Endodermal cell (in vitro differentiated cells): ENCODE results near the gene SERPINB7. TPM values are rescaled to one million over a fixed set of nuclear protein-coding genes. Genes with fewer than 3 reads are reported as not detected.

ENCODE experiments used
- DNase-seq: peaks from one replicate; pipeline ENCODE4 v3.0.0-alpha.2; 2017
- H3K27ac ChIP-seq: 2 replicates; pipeline ENCODE4 v1.5.1; 2013; ENCODE audit warnings: mild to moderate bottlenecking, low read depth, low read length, moderate library complexity
- H3K27me3 ChIP-seq: 2 replicates; pipeline ENCODE4 v1.6.1; 2013; ENCODE audit warnings: mild to moderate bottlenecking, low read length, moderate library complexity; ENCODE audit not compliant: insufficient read depth, control insufficient read depth, poor library complexity, severe bottlenecking
- H3K36me3 ChIP-seq: 2 replicates; pipeline ENCODE4 v1.7.0; 2013; ENCODE audit warnings: mild to moderate bottlenecking, low read length, moderate library complexity; ENCODE audit not compliant: control insufficient read depth, insufficient read depth
- H3K4me1 ChIP-seq: one replicate; pipeline ENCODE4 v1.7.0; 2013; ENCODE audit warnings: low read length; ENCODE audit not compliant: control insufficient read depth, insufficient read depth
- H3K4me3 ChIP-seq: 2 replicates; pipeline ENCODE4 v1.5.1; 2013; ENCODE audit warnings: mild to moderate bottlenecking, low read length, moderate library complexity
- H3K9ac ChIP-seq: 2 replicates; pipeline ENCODE4 v1.6.1; 2013; ENCODE audit warnings: mild to moderate bottlenecking, low read length, moderate library complexity; ENCODE audit not compliant: poor library complexity, severe bottlenecking; ENCODE audit errors: extremely low read depth
- H3K9me3 ChIP-seq: 2 replicates; pipeline ENCODE4 v1.6.1; 2013; ENCODE audit warnings: mild to moderate bottlenecking, low read length, moderate library complexity; ENCODE audit not compliant: control insufficient read depth
- H3K27ac Mint-ChIP-seq: 2 replicates; pipeline ENCODE4 v1.8.0; 2020; ENCODE audit warnings: mixed read lengths
- H3K27me3 Mint-ChIP-seq: 2 replicates; pipeline ENCODE4 v1.8.0; 2021; ENCODE audit warnings: mild to moderate bottlenecking, mixed read lengths; ENCODE audit not compliant: insufficient read depth
- H3K36me3 Mint-ChIP-seq: 2 replicates; pipeline ENCODE4 v1.8.0; 2020; ENCODE audit warnings: low read depth, mixed read lengths
- H3K4me1 Mint-ChIP-seq: 2 replicates; pipeline ENCODE4 v1.8.0; 2020; ENCODE audit warnings: mixed read lengths
- H3K4me3 Mint-ChIP-seq: 2 replicates; pipeline ENCODE4 v1.8.0; 2020; ENCODE audit warnings: mild to moderate bottlenecking, moderate library complexity, mixed read lengths
- H3K9me3 Mint-ChIP-seq: 2 replicates; pipeline ENCODE4 v1.8.0; 2020; ENCODE audit warnings: mild to moderate bottlenecking, mixed read lengths
- WGBS, 2 experiments: methylation state at CpG; one replicate each; pipeline versions ENCODE4 v1.1.5 to v1.1.7; 2013; ENCODE audit warnings: missing lambda C conversion rate in 2 of 2, mixed read lengths in 1 of 2; ENCODE audit not compliant: insufficient coverage in 1 of 2, insufficient read length in 1 of 2; 5-methylcytosine and 5-hydroxymethylcytosine counted together
- total RNA-seq, 2 donors: library from RNA; stranded (reverse); fragmentation: NEBNext Ultra II Directional in 1 of 2; extraction: Animal tissue kit (Norgen Biotek cat#: 25700) in 1 of 2; gene quantifications; 2 replicates in 1 of 2; 3 replicates in 1 of 2; pipeline ENCODE4 v1.2.1, GENCODE V29; 2021
- TF ChIP-seq, protein P1 (sequence below): fragments of 200-600 bp; sonication (generic); conservative IDR thresholded peaks from 2 replicates; pipeline ENCODE4 v1.5.0; 2021; ENCODE audit warnings: antibody characterized with exemption, mild to moderate bottlenecking

The SERPINB7 gene
- total RNA-seq, 2 donors from 2014 or later = not detected

DNA sequence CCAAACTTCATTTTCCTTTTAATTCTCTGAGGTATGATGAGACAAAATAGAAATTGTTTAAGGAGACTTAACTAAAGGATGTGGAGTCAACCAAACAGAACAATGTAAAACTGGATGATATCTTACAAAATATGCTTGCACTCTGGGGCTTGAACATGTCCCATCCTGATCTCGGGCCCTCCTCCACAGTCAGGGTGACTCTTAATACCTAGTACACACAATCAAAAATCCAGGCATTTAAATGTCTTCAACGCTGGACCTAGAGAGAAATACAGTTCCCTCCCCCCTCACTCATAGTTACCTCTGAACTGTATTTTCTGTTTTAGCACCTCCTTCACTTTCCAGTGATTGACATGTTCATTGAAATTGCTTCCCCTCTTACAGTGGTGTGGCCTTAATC, 75.4 kb downstream of the SERPINB7 start:
- Histone ChIP-seq H3K4me3 (no peak overlapping the region), H3K9ac (no peak overlapping the region), H3K4me1 (no peaks in the 10 kb centered on the region), H3K9me3 (no peaks in the 10 kb centered on the region), H3K27ac (no peak overlapping the region), H3K36me3 (no peaks in the 10 kb centered on the region), H3K27me3 (no peaks in the 10 kb centered on the region)
- Mint-ChIP-seq H3K9me3 (no peaks in the 10 kb centered on the region), H3K27me3 (no peaks in the 10 kb centered on the region), H3K4me3 (no peak overlapping the region), H3K4me1 (peaks cover 6% of the 10 kb centered on the region), H3K36me3 (no peaks in the 10 kb centered on the region), H3K27ac (no peak overlapping the region)
- DNase-seq = no peak
- TF ChIP-seq, protein P1, sequence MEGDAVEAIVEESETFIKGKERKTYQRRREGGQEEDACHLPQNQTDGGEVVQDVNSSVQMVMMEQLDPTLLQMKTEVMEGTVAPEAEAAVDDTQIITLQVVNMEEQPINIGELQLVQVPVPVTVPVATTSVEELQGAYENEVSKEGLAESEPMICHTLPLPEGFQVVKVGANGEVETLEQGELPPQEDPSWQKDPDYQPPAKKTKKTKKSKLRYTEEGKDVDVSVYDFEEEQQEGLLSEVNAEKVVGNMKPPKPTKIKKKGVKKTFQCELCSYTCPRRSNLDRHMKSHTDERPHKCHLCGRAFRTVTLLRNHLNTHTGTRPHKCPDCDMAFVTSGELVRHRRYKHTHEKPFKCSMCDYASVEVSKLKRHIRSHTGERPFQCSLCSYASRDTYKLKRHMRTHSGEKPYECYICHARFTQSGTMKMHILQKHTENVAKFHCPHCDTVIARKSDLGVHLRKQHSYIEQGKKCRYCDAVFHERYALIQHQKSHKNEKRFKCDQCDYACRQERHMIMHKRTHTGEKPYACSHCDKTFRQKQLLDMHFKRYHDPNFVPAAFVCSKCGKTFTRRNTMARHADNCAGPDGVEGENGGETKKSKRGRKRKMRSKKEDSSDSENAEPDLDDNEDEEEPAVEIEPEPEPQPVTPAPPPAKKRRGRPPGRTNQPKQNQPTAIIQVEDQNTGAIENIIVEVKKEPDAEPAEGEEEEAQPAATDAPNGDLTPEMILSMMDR = no peak
- 90 to 95% methylated on average over 2 of the region's 2 CpGs for WGBS, 2 experiments

Other genes starting within 250 kb of the SERPINB7 start
- not detected for gene SERPINB12, start 233.0 kb upstream of the SERPINB7 start, total RNA-seq
- gene SERPINB13, start 188.1 kb upstream of the SERPINB7 start, total RNA-seq = not detected
- under 1 TPM in 1 of 2 donors, not detected in 1; 0.24 TPM for gene SERPINB4, start 131.2 kb upstream of the SERPINB7 start, total RNA-seq
- gene SERPINB3, start 113.5 kb upstream of the SERPINB7 start, total RNA-seq = not detected
- not detected for gene SERPINB11, start 72.5 kb upstream of the SERPINB7 start, total RNA-seq
- not detected for gene SERPINB2, start 112.3 kb downstream of the SERPINB7 start, total RNA-seq
- gene SERPINB10, start 132.5 kb downstream of the SERPINB7 start, total RNA-seq = not detected
- 1 to 10 TPM in 1 of 2 donors, under 1 TPM in 1; 0.70 to 5.5 TPM for gene HMSD, start 173.9 kb downstream of the SERPINB7 start, total RNA-seq
- under 1 TPM; 0.13 to 0.86 TPM for gene SERPINB8, start 194.7 kb downstream of the SERPINB7 start, total RNA-seq